ENCODE data around the gene BSG.

- TF ChIP-seq POLR2A (IDR thresholded peaks at IDR 0.05): no peak
- TF ChIP-seq, protein P1, sequence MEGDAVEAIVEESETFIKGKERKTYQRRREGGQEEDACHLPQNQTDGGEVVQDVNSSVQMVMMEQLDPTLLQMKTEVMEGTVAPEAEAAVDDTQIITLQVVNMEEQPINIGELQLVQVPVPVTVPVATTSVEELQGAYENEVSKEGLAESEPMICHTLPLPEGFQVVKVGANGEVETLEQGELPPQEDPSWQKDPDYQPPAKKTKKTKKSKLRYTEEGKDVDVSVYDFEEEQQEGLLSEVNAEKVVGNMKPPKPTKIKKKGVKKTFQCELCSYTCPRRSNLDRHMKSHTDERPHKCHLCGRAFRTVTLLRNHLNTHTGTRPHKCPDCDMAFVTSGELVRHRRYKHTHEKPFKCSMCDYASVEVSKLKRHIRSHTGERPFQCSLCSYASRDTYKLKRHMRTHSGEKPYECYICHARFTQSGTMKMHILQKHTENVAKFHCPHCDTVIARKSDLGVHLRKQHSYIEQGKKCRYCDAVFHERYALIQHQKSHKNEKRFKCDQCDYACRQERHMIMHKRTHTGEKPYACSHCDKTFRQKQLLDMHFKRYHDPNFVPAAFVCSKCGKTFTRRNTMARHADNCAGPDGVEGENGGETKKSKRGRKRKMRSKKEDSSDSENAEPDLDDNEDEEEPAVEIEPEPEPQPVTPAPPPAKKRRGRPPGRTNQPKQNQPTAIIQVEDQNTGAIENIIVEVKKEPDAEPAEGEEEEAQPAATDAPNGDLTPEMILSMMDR (IDR thresholded peaks at IDR 0.05): no peak
Measured at GRCh38 chr19:525857-526419, 46.5 kb upstream of the BSG start.
